ENCODE results near the gene MPPED2.

GRCh38 chr11:30414244-30414643 is 171.9 kb downstream of the MPPED2 start:
- TF ChIP-seq POLR2A (IDR thresholded peaks at IDR 0.05) (no peak), CTCF (IDR thresholded peaks at IDR 0.05) (no peak)

All from tibial nerve (tissue), 3 donors.